Endothelial cell (in vitro differentiated cells): ENCODE results near the gene MGAT5. TPM values are rescaled to one million over a fixed set of nuclear protein-coding genes. Genes with fewer than 3 reads are reported as not detected.

Experiments
- DNase-seq: peaks from one replicate; pipeline ENCODE4 v3.0.0; 2021; ENCODE audit warnings: low spot score
- H3K27ac Mint-ChIP-seq: one replicate; pipeline ENCODE4 v1.8.0; 2021; ENCODE audit warnings: mixed read lengths, inconsistent platforms; ENCODE audit not compliant: unreplicated experiment
- H3K27me3 Mint-ChIP-seq: one replicate; pipeline ENCODE4 v1.8.0; 2021; ENCODE audit warnings: mild to moderate bottlenecking, moderate library complexity, mixed read lengths, inconsistent platforms; ENCODE audit not compliant: unreplicated experiment
- H3K36me3 Mint-ChIP-seq: one replicate; pipeline ENCODE4 v1.8.0; 2021; ENCODE audit warnings: mild to moderate bottlenecking, low read depth, mixed read lengths, inconsistent platforms; ENCODE audit not compliant: unreplicated experiment
- H3K4me1 Mint-ChIP-seq: one replicate; pipeline ENCODE4 v1.8.0; 2021; ENCODE audit warnings: mild to moderate bottlenecking, mixed read lengths, inconsistent platforms; ENCODE audit not compliant: unreplicated experiment
- H3K4me3 Mint-ChIP-seq: one replicate; pipeline ENCODE4 v1.8.0; 2021; ENCODE audit warnings: mild to moderate bottlenecking, mixed read lengths, inconsistent platforms; ENCODE audit not compliant: unreplicated experiment
- H3K9me3 Mint-ChIP-seq: one replicate; pipeline ENCODE4 v1.8.0; 2021; ENCODE audit warnings: mixed read lengths, inconsistent platforms; ENCODE audit not compliant: unreplicated experiment
- total RNA-seq: library from RNA; stranded (reverse); fragmentation: NEBNext Ultra II Directional; extraction: Animal tissue kit (Norgen Biotek cat#: 25700); gene quantifications from one replicate; pipeline ENCODE4 v1.2.1, GENCODE V29; 2021; ENCODE audit not compliant: unreplicated experiment
- TF ChIP-seq, protein P1 (sequence below): fragments of 200-600 bp; sonication (generic); IDR thresholded peaks from one replicate; pipeline ENCODE4 v1.5.0; 2021; ENCODE audit warnings: antibody characterized with exemption; ENCODE audit not compliant: unreplicated experiment

MGAT5 gene
- total RNA-seq, 1 donor from 2014 or later: 124 TPM

DNA sequence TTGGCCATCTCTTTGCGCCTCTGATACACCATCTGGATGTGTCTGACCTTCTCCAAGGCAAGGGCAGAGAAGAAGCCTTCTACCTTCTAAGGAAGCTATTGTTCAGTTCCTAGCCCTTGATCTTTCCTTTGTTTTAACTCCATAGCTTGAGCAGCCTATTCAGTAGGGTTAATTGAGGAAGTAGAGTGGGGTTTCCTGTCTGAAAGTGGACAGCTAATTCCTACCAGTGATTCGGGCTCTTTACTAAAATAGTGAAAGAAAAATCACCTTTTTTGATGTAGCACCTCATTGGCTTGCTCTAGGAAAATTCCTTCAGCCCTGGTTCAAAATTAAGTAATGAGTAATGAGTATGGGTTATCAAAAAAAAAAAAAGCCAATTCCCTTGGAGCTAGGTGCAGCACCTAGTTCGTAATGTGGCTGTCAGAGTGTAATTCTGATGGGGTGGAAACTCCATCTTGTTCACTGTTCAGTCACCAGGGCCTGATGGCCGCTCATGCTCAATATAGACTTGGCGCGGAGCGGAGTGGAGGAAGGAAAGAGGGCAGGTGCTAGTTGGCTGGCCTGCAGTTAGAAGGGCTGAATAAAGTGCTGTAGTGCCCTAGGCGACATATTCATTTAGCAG, 2.9 kb upstream of the MGAT5 start:
- DNase-seq: no peak
- Mint-ChIP-seq H3K4me1 (peaks cover 42% of the 10 kb centered on the region), H3K36me3 (peaks cover 5% of the 10 kb centered on the region), H3K4me3 (no peak overlapping the region), H3K27me3 (peaks cover 5% of the 10 kb centered on the region), H3K9me3 (no peaks in the 10 kb centered on the region), H3K27ac (no peak overlapping the region)
- TF ChIP-seq, protein P1, sequence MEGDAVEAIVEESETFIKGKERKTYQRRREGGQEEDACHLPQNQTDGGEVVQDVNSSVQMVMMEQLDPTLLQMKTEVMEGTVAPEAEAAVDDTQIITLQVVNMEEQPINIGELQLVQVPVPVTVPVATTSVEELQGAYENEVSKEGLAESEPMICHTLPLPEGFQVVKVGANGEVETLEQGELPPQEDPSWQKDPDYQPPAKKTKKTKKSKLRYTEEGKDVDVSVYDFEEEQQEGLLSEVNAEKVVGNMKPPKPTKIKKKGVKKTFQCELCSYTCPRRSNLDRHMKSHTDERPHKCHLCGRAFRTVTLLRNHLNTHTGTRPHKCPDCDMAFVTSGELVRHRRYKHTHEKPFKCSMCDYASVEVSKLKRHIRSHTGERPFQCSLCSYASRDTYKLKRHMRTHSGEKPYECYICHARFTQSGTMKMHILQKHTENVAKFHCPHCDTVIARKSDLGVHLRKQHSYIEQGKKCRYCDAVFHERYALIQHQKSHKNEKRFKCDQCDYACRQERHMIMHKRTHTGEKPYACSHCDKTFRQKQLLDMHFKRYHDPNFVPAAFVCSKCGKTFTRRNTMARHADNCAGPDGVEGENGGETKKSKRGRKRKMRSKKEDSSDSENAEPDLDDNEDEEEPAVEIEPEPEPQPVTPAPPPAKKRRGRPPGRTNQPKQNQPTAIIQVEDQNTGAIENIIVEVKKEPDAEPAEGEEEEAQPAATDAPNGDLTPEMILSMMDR: no peak

DNA sequence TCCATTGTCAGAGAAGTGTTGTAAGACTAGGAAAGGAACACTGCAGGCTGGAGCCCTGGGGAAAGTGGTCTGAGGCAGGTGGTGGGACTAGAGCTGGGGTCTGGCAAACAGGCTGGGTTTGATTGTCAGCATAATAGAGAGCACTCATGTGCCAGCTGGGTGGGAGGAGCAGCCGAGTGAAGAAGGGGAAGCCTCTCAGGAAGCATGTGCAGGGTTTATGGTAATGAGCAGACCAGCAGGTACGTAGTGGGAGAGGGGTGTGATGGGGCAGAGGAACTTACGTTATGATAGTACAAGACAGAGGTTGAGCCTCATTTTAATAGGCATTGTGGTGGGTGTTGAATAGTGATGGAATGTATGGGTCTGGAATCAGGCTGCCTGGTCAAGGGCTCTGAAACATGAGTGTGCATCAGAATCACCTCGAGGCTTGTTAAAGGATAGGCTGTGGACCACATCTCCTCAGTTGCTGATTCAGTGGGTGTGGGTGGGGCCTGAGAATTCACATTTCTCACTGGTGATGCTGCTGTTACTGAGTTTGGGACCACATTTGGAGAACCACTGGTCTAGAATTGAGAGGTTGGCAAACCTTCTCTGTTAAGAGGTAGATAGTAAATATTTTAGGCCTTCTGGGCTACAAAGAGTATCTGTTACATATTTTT, 1.7 kb upstream of the MGAT5 start:
- peaks cover 37% of the 10 kb centered on the region for H3K4me1 Mint-ChIP-seq
- H3K27me3 Mint-ChIP-seq: peaks cover 5% of the 10 kb centered on the region
- no peaks in the 10 kb centered on the region for H3K9me3 Mint-ChIP-seq
- peaks cover 5% of the 10 kb centered on the region for H3K36me3 Mint-ChIP-seq
- H3K27ac Mint-ChIP-seq: no peak overlapping the region
- no peak overlapping the region for H3K4me3 Mint-ChIP-seq
- TF ChIP-seq, protein P1: no peak
- DNase-seq: no peak

DNA sequence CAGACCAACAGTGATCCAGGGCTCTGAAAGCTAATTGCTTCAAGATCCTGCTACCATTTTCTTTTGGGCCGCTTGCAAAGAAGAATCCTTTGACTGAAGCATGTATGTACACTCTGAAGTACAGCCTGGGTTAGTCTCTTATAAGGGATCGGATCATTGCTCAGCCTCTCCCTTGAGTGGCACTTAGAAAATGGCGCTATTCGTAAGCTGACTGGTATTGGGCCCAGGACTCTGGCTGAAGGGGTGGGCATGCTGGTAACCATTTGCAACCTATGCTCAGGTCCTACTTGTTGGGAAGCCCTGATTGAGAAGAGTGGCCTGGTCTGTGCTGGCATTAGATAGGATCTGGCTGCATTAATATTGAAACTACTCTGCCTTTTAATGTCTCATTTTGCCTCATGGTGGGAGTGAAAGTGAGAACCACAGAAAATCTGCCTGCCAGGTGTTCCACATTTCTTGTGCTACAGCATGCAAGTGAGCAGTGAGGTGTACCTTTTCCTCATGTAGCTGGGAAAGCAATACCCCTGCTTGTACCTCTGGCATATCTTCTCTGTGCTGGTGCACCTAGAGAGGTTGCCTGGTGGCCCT, 661 bp upstream of the MGAT5 start:
- TF ChIP-seq, protein P1: no peak
- no peak overlapping the region for H3K4me3 Mint-ChIP-seq
- H3K27me3 Mint-ChIP-seq: peaks cover 5% of the 10 kb centered on the region
- no peak overlapping the region for H3K27ac Mint-ChIP-seq
- H3K36me3 Mint-ChIP-seq: peaks cover 5% of the 10 kb centered on the region
- no peak for DNase-seq
- peaks cover 37% of the 10 kb centered on the region for H3K4me1 Mint-ChIP-seq
- H3K9me3 Mint-ChIP-seq: no peaks in the 10 kb centered on the region

DNA sequence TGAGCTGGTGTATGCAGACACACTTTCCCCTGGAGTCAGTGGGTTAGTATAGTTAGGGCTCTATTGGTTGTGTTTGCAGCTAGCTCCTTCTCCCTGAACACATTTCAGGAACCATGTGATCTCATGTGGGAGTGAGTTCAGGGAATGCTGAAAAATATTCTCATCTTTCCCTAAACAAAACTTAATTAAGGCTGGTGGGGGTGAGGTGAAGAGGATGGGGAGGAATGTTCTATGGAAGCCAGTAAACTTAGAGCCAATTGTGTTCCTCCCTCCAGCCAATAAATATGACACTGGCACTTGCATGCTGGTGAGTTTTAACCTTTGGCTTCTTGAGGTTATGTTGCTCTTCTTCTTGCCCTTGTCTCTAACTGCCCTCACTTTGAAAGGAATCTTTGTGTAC, 952 bp downstream of the MGAT5 start:
- peaks cover 5% of the 10 kb centered on the region for H3K36me3 Mint-ChIP-seq
- H3K4me3 Mint-ChIP-seq: no peak overlapping the region
- H3K9me3 Mint-ChIP-seq: no peaks in the 10 kb centered on the region
- no peak overlapping the region for H3K27ac Mint-ChIP-seq
- TF ChIP-seq, protein P1: no peak
- peaks cover 7% of the 10 kb centered on the region for H3K27me3 Mint-ChIP-seq
- peaks cover 41% of the 10 kb centered on the region for H3K4me1 Mint-ChIP-seq
- no peak for DNase-seq

DNA sequence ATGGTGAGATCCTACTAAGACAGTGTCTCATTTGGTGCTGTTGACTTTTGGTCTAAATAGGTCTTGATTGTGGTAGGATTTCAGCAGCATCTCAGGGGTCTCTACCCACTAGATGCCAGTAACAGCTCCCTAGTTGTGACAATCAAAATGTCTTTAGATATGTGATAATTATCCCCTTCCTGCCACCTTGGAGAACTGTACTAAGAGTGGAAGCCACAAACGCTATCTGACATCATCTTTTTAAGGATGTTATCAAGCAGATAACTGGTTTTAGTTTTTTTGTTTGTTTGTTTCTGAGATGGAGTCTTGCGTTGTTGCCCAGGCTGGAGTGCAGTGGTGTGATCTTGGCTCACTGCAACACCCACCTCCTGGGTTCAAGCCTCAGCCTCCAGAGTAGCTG, 3.1 kb downstream of the MGAT5 start:
- H3K27ac Mint-ChIP-seq: no peak overlapping the region
- H3K36me3 Mint-ChIP-seq: peaks cover 5% of the 10 kb centered on the region
- H3K27me3 Mint-ChIP-seq: peaks cover 6% of the 10 kb centered on the region
- H3K4me3 Mint-ChIP-seq: no peak overlapping the region
- no peaks in the 10 kb centered on the region for H3K9me3 Mint-ChIP-seq
- DNase-seq: no peak
- peaks cover 47% of the 10 kb centered on the region for H3K4me1 Mint-ChIP-seq
- TF ChIP-seq, protein P1: no peak
